ENCODE measurements around the gene SMAD6.

DNA sequence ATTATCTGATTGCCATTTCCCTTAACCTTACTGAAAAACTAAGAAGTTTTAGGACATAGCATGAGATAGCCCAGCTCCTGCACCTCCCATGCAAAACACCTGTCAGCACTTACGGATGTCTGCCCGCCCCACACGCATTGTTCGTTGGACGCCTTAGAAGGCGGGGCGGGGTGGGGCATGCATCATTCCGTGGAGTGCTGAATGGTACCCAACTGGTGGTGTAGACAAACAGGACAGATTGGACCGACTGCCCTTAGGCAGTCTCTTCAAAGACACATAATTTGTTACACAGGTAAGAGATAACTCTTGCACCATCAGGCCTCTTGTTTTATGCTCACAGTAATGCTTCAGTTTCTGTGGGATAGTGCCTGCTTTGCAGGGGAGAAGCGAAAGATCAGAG lies 93.8 kb downstream of the SMAD6 start:
- TF ChIP-seq NFE2L1 (tag; IDR thresholded peaks at IDR 0.05; ENCODE audit: borderline replicate concordance, low read depth) (no peak), EP300 (IDR thresholded peaks at IDR 0.05; ENCODE audit: low read length) (no peak), POLR2A (conservative IDR thresholded peaks at IDR 0.05) (no peak), ZNF75A (CRISPR knock-in tag; IDR thresholded peaks at IDR 0.05) (no peak), RAD51 (IDR thresholded peaks at IDR 0.05; ENCODE audit: borderline replicate concordance, low read depth) (no peak)
- TF ChIP-seq, protein P1, sequence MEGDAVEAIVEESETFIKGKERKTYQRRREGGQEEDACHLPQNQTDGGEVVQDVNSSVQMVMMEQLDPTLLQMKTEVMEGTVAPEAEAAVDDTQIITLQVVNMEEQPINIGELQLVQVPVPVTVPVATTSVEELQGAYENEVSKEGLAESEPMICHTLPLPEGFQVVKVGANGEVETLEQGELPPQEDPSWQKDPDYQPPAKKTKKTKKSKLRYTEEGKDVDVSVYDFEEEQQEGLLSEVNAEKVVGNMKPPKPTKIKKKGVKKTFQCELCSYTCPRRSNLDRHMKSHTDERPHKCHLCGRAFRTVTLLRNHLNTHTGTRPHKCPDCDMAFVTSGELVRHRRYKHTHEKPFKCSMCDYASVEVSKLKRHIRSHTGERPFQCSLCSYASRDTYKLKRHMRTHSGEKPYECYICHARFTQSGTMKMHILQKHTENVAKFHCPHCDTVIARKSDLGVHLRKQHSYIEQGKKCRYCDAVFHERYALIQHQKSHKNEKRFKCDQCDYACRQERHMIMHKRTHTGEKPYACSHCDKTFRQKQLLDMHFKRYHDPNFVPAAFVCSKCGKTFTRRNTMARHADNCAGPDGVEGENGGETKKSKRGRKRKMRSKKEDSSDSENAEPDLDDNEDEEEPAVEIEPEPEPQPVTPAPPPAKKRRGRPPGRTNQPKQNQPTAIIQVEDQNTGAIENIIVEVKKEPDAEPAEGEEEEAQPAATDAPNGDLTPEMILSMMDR (IDR thresholded peaks at IDR 0.05 in 2 of 3, conservative IDR thresholded peaks at IDR 0.05 in 1 of 3; ENCODE audit: insufficient read depth in 2 of 3, low read depth in 1 of 3, low read length in 3 of 3), result no peak

Data from K562 (cell line).